GM18508 (cell line): Measurements from ENCODE around the gene FSD1L.
"Not testable (repeated sequence)": the region's sequence is repeated elsewhere in the genome, so short reads cannot be mapped to it uniquely, and the experiment has no call there.

Source experiments
- ATAC-seq: cut with Tn5 transposase; IDR thresholded peaks from one replicate; pipeline ENCODE4 v1.9.1; 2021; ENCODE audit warnings: moderate number of reproducible peaks; ENCODE audit not compliant: insufficient read depth, unreplicated experiment

FSD1L gene

DNA sequence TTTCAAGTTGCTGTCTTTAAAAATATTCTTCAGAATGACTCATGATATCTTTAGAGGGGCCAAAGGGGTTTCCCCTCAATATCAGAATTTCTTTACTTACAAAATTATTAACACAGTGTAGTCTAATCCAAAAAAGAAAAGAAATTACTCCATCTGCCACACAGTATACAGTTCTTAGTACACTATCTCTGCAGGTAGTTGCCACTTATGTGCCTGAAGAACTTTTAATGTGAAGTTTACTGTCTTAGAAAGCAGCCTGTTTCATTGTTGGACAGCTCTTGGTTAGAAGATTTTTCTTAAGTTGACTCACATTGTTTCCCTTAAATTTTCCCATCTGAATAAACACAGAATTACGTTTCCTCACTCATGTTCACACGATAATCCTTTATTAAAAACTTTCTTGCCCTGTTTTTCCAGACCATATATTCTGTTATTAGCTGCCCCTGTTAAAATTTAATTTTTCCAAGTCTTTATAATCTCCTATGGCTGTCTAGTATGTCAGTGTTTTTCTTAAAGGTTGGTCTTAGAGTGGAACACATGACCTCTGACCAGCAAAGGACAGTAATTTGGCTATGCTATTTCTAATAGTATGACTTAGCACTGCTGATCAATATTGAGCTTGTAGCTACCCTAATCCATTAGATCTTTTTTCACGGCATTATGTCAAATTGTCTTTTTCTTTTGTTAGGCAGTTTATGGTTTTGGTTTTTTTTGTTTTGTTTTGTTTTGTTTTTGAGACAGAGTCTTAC lies 88.3 kb downstream of the FSD1L start:
- peak; percentile 67 for ATAC-seq

DNA sequence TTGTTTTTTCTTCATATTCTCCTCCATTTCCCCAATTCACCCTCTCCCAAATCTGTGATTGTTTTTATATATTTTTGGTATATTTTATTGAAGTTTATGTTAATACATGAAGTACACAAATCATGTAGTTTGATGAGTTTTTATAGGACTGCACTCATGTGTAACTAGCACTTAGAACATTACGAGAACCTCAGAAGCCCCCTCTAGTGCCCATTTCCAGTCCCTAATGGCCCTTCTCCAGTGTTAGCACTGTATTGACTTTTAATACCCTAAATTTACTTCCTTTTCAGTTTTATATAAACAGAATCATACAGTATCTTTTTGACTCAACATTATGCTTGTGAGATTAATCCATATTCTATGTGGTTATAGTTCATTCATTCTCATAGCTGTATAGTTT lies 91.6 kb downstream of the FSD1L start:
- no peak for ATAC-seq

DNA sequence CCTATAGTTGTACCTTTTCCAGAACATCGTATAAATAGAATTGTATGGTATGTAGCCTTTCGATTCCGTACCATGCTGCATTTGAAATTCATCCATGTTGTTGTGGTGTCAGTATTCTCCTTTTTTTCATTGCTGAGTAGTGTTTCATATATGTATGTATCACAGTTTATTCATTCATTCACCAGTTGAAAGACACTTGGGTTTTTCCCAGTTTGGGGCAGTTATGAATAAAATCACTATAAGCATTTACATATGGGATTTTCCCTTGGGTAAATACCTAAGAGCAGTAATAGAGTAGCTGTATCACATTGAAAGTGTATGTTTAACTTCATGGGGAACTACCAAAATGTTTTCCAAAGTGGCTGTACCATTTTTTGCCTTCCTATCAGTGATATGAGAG lies 94.0 kb downstream of the FSD1L start:
- ATAC-seq = peak; percentile 97

DNA sequence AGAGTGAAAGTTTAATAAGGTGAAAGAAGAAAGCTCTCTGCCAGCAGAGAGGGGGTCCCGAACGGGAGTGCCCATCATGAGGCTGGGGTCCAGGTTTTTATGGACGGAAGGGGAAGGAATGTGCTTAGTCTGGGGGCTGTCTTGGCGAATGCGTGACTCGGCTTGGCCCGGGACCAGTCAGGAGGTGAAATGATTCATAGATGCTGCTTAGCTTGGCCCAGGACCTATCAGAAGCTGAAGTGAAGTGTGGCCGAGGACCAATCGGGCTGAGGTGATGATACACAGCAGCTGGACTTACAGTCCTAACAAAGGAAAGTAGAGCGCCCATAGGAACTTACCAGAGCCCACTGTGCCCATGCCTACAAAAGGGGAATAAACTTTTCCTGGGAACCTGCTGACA lies 106.2 kb downstream of the FSD1L start:
- no peak for ATAC-seq

DNA sequence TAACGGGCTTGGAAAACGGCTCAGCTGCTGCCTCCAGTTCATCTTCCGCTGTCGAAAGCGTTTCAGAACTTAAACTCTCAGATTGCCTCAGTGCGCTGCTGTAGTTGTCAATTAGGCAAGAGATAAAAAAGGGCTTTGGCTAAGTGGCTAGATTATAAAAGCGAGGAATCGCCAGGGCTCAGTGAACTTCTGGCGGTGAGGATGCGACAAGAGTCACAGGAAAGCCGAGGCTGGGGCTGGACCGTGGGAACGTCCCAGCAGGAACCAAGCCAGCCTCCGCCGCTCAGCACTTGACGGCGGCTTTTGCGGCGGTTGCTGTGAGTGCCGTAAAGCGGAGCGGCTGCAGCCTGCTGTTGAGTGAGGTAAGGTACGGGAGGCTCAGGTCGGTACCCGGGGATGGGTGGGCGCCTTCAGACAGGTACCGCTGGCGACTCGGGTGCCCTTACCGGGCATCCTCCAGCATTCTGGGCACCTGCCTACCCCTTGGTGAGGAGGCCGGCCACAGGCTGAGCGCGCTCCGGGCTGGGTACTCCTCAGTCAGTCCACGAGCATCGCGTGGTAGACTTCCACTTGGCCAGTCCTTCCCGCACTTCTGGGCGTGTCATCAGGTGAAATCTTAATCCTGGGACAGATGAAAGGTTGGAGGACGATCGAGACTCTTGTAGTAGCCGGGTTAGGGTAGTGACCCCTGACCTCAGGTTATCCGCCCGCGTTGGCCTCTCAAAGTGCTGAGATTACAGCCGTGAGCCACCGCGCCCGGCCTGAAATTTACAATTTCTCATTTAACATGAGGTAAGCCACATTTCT lies 110.2 kb downstream of the FSD1L start, which contains the start of gene FKTN:
Gene FKTN, plus strand, starts transcription at position 328 of the 807 bp plus-strand sequence. CDS start 16,902 bp downstream, outside the sequence.
- peak; percentile 86 for ATAC-seq

DNA sequence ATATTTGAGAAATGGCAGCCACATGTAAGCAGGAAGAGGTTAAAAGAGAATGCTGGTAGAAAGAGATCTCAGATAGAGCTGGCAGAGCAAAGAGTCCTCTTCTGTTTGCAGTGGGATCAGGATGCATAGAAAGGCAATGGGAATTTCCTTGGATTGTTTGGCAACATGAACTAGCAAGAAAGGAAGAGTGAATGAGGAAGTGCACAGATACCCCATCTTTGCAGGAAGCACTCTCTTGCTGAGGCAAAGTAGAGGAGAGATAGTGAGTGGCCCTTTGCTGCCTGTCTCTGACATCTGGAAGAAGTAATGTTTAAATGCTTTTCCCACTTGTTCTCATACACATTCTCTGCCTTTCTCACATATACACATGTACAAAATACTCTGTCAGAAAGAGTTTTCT lies 124.6 kb downstream of the FSD1L start:
- no peak for ATAC-seq

DNA sequence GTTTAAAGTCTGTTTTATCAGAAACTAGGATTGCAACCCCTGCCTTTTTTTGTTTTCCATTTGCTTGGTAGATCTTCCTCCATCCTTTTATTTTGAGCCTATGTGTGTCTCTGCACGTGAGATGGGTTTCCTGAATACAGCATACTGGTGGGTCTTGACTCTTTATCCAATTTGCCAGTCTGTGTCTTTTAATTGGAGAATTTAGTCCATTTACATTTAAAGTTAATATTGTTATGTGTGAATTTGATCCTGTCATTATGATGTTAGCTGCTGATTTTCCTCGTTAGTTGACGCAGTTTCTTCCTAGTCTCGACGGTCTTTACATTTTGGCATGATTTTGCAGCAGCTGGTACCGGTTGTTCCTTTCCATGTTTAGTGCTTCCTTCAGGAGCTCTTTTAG lies 132.1 kb downstream of the FSD1L start:
- ATAC-seq = not testable (repeated sequence)

DNA sequence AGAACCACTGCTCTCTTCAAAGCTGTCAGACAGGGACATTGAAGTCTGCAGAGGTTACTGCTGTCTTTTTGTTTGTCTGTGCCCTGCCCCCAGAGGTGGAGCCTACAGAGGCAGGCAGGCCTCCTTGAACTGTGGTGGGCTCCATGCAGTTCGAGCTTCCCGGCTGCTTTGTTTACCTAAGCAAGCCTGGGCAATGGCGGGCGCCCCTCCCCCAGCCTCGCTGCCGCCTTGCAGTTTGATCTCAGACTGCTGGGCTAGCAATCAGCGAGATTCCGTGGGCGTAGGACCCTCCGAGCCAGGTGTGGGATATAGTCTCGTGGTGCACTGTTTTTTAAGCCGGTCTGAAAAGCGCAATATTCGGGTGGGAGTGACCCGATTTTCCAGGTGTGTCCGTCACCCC lies 133.7 kb downstream of the FSD1L start:
- not testable (repeated sequence) for ATAC-seq

DNA sequence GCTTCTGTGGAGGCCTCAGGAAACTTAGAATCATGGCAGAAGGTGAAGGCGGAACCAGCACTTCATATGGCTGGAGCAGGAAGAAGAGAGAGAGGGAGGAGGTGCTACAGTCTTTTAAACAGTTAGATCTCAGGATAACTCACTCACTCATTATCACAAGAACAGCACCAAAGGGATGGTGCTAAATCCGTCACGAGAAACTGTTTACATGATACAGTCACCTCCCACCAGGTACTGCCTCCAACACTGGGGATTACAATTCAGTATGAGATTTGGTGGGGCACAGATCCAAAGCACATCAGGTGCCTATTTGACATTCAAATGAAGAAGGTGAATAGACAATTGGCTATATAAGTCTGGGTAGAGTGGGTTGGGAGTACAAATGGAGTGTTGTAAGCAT lies 145.3 kb downstream of the FSD1L start:
- no peak for ATAC-seq
